Stimulated activated naive B cell treated with anti-CD40 and anti-IgM and Interleukin-4, amounts not matched to agents 10 μg/mL and 1 μg/mL and 100 μg/mL, for 72 hours (primary cell): Measurements from ENCODE around the gene C11orf21.
"Not testable (repeated sequence)": the region's sequence is repeated elsewhere in the genome, so short reads cannot be mapped to it uniquely, and the experiment has no call there.

Experiments
- ATAC-seq, 2 donors: fragments of 150-1000 bp; cut with Tn5 transposase; replicated peaks; 2 replicates each; pipeline ENCODE4 v1.10.0; 2021; ENCODE audit warnings: moderate library complexity in 1 of 2
- DNase-seq: peaks from one replicate; pipeline ENCODE4 v3.0.0; 2021
- H3K27ac Mint-ChIP-seq: one replicate; pipeline ENCODE4 v1.8.0; 2022; ENCODE audit warnings: mild to moderate bottlenecking, mixed read lengths
- H3K27me3 Mint-ChIP-seq, 2 donors: one replicate each; pipeline ENCODE4 v1.8.0; 2022; ENCODE audit warnings: mixed read lengths in 2 of 2
- H3K36me3 Mint-ChIP-seq, 2 donors: one replicate each; pipeline ENCODE4 v1.8.0; 2022; ENCODE audit warnings: mixed read lengths in 2 of 2, mild to moderate bottlenecking in 1 of 2
- H3K4me1 Mint-ChIP-seq, 2 donors: one replicate each; pipeline ENCODE4 v1.8.0; 2022; ENCODE audit warnings: mixed read lengths in 2 of 2, mild to moderate bottlenecking in 1 of 2
- H3K4me3 Mint-ChIP-seq, 2 donors: one replicate each; pipeline ENCODE4 v1.8.0; 2022; ENCODE audit warnings: mild to moderate bottlenecking in 2 of 2, mixed read lengths in 2 of 2, moderate library complexity in 1 of 2
- H3K9me3 Mint-ChIP-seq, 2 donors: one replicate each; pipeline ENCODE4 v1.8.0; 2022; ENCODE audit warnings: mixed read lengths in 2 of 2, mild to moderate bottlenecking in 1 of 2

C11orf21 gene

DNA sequence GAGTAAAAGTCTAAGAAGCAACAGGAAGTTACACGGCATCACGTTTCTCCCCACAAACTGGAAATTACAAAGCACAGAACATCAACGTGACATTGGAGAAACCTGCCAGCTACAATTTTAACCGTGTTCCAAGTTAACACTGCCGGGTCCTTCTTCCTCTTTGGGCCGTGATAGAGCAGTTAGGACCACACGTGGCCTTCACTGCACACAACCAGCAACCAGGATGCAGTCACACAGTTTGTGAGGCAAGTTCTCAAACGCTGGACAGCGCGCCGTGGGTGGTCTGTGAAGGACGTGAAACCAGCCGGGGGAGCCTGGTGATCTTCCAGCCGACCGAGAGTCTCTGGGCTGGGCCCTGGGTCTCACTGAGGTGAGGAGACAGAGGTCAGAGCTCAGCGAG is 14.6 kb downstream of the C11orf21 start:
- H3K36me3 Mint-ChIP-seq = no peaks in the 10 kb centered on the region
- ATAC-seq (no peak), DNase-seq (no peak)
- H3K27me3 Mint-ChIP-seq = peaks cover 40 to 42% of the 10 kb centered on the region in 2 donors
- H3K4me1 Mint-ChIP-seq = no peaks in the 10 kb centered on the region
- H3K27ac Mint-ChIP-seq = no peak overlapping the region
- H3K9me3 Mint-ChIP-seq = peaks cover 2 to 4% of the 10 kb centered on the region in 2 donors
- no peak overlapping the region for H3K4me3 Mint-ChIP-seq

DNA sequence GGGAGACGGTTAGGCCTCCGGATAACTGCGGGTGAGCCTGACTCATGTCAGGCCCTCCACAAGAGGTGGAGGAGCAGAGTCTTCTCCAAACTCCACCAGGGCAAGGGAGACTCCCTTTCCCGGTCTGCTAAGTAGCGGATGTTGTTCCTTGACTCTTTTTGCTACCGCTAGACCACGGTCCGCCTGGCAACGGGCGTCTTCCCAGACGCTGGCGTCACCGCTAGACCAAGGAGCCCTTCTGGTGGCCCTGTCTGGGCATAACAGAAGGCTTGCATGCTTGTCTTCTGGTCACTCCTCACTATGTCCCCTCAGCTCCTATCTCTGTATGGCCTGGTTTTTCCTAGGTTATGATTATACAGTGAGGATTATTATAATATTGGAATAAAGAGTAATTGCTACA is 15.4 kb downstream of the C11orf21 start:
- DNase-seq, ATAC-seq, H3K4me3 Mint-ChIP-seq, H3K9me3 Mint-ChIP-seq, H3K36me3 Mint-ChIP-seq, H3K4me1 Mint-ChIP-seq, H3K27ac Mint-ChIP-seq: not testable (repeated sequence)
- peaks cover 41 to 45% of the 10 kb centered on the region in 2 donors for H3K27me3 Mint-ChIP-seq

DNA sequence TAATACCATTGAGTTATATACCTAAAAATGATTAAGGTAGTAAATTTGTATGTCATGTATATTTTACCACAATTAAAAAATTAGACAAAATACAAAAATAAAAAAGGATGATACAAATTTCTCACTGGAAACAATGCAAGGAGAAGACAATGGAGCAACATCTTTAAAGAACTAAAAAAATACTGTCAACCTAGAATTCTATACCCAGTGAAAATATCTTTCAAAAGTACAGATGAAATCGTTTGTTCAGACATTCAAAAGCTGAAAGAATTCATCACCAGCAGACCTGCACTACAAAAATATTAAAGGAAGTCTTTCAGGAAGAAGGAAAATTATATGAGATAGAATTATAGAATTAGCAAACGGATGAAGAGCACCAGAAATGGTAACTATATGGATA is 21.5 kb downstream of the C11orf21 start:
- peaks cover 21 to 51% of the 10 kb centered on the region in 2 donors for H3K27me3 Mint-ChIP-seq
- H3K36me3 Mint-ChIP-seq = peaks cover 3 to 9% of the 10 kb centered on the region in 2 donors
- no peak for DNase-seq
- no peak for ATAC-seq
- H3K4me1 Mint-ChIP-seq = no peaks in the 10 kb centered on the region
- H3K4me3 Mint-ChIP-seq = no peak overlapping the region
- H3K27ac Mint-ChIP-seq = no peak overlapping the region
- H3K9me3 Mint-ChIP-seq = peaks cover 10 to 21% of the 10 kb centered on the region in 2 donors

DNA sequence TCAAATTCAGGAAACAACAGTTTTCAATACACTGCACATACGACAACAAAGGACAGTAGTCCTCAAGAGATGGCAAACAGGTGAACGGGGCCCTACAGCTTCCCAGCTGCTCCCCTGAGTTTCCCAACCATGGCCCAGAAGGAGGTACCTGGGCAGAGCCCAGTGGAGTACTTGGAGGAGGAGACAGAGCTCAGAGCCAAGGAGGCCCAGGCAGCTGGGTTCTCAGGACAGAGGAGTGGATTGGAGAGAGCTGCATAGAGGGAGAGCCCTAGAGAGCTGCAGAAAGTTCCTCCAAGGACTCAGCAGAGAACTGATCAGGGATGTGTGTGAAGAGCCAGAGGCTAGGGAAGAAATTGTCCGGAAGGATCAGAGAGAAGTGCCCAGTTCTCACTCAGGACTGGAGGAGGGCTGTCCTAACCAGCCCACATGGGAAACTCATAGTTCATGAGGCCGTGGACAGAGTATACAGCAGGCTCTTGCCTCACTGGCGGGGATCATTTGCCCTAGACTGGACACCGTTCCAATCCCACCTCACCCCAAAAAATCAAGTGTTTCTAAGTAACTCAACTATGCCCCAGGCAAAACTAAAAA is 23.7 kb downstream of the C11orf21 start:
- peaks cover 0 to under 1% of the 10 kb centered on the region in 2 donors for H3K4me1 Mint-ChIP-seq
- H3K27me3 Mint-ChIP-seq = peaks cover 32 to 59% of the 10 kb centered on the region in 2 donors
- H3K36me3 Mint-ChIP-seq = peaks cover 3 to 9% of the 10 kb centered on the region in 2 donors

DNA sequence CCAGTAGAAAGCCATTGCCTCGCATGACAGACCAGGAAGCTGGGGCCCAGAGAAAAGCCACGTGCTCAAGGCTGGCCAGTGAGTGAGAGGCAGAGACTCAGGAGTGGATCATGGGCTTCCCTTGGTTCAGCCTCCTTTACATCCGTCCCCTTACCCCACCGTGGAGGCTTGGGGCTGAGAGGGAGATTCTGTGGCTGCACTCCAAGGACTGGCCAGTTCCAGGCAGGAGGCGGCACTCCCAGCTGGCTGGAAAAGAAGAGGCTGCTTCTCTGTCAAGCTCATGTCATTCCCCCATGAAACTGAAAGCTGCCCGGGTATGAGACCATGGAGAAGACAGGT is 24.7 kb downstream of the C11orf21 start:
- H3K27me3 Mint-ChIP-seq = peaks cover 38 to 69% of the 10 kb centered on the region in 2 donors
- H3K4me3 Mint-ChIP-seq = no peak overlapping the region

More for the DNA sequence above, 23.7 kb downstream of the C11orf21 start:
- ATAC-seq (no peak), DNase-seq (no peak)
- H3K9me3 Mint-ChIP-seq = peaks cover 10 to 21% of the 10 kb centered on the region in 2 donors
- H3K27ac Mint-ChIP-seq = no peak overlapping the region
- no peak overlapping the region for H3K4me3 Mint-ChIP-seq

DNA sequence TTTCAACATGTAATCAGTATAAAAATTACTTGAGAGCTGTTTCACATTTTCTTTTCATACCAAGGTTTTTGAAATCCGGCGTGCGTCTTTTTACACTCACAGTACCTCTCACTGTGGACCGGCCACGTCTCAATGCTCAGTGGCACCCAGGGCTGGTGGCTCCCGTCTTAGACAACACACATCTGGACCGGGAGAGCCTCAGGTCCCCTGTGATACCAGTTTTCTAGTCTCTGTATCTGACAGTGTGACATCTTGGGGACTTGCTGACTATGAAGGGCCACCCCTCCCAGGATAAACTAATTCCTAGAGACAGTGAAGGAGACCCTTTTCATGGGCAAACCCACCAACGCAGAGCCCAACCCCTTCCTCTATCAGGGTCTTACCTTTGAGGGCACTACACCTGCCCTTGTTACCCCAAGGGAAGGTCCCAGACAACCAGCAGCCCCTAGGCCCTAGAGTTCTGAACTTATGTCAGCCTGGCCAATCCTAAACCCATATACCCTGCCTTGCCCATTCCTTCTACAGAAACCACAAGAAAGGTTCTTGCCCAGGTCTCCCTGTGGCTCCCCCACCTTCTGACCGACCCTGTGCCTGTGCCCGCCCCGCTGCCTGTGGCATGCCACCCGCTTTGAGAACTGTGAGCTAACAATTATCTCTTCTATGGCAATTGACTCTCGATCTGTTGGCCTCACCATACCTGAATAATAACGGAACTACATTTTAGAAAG is 25.3 kb downstream of the C11orf21 start:
- no peak overlapping the region for H3K27ac Mint-ChIP-seq
- peaks cover 3% of the 10 kb centered on the region in 2 donors for H3K4me1 Mint-ChIP-seq
- peaks cover 41 to 72% of the 10 kb centered on the region in 2 donors for H3K27me3 Mint-ChIP-seq
- H3K36me3 Mint-ChIP-seq = peaks cover 3 to 9% of the 10 kb centered on the region in 2 donors
- DNase-seq (no peak), ATAC-seq (no peak)
- H3K4me3 Mint-ChIP-seq = no peak overlapping the region
- peaks cover 8 to 16% of the 10 kb centered on the region in 2 donors for H3K9me3 Mint-ChIP-seq

More for the DNA sequence above, 24.7 kb downstream of the C11orf21 start:
- no peak overlapping the region for H3K27ac Mint-ChIP-seq
- DNase-seq (no peak), ATAC-seq (no peak)
- H3K36me3 Mint-ChIP-seq = peaks cover 3 to 9% of the 10 kb centered on the region in 2 donors
- H3K4me1 Mint-ChIP-seq = peaks cover 0 to 2% of the 10 kb centered on the region in 2 donors
- peaks cover 8 to 16% of the 10 kb centered on the region in 2 donors for H3K9me3 Mint-ChIP-seq

DNA sequence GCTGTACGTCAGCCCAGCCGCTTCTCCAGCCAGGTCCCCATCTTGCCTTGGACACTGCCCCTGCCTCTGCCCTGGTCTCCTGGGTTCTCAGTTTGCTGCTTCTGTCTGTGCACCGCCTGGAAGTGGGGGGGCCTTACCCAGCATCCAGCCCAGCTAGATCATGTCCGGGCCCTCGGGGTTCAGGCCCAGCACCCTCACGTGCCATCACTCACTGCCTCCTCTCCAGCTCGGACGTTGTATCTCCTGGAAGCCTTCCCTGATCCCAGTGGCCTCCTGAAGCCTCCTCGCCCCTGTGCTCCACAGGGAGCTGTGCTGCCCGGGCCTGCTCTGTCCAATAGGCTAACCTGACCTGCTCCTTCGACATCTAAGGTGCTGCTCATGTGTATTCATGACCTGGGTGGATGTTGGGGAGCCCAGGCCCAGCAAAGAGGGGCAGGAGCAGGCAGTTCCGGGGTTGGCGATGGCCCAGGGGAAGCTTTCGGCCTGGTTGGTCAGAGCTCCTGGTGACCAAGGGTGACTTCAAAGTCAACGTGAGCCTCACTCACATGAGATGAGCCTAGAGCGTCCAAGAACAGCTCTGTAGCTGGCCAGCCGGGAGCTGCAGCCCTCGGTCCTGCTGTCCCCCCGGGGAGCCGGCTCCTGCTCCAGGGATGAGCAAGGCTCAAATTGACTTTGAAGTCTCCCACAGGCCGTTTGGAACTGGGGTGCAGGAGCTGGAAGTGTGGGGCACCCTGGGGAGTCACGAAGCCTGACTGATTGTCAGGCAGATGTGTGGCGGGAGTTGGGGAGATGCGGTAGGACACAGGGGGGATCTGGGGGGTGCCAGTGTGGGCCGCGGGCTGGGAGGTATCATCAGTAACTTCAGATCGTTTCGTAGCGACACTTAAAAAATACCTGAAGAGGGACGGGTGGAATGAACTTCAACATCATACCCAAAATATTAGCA is 26.1 kb downstream of the C11orf21 start:
- Mint-ChIP-seq H3K4me1 (peaks cover 4 to 8% of the 10 kb centered on the region in 2 donors), H3K9me3 (peaks cover 8 to 13% of the 10 kb centered on the region in 2 donors), H3K36me3 (peaks cover 3 to 9% of the 10 kb centered on the region in 2 donors), H3K27me3 (peaks cover 44 to 76% of the 10 kb centered on the region in 2 donors), H3K27ac (no peak overlapping the region), H3K4me3 (no peak overlapping the region)
- DNase-seq (no peak), ATAC-seq (no peak)

DNA sequence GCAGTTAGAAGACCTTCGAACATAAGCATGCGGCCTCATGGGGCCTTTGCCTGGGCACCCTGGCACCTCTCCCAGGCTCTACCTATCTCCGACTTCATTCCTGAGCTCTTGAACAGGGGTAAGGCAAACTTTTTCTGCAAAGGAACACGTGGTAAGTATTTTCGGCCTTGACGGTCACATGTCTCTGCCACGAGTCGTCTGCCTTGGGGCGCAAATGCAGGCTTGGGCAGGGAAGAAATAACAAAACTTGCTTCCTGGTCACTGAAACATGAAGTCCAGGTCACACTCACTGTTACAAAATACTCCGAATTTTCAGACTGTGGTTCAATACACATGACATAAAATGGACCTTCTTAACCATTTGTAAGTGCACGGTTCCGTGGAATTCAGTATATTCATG is 27.9 kb downstream of the C11orf21 start:
- peaks cover 6 to 17% of the 10 kb centered on the region in 2 donors for H3K4me1 Mint-ChIP-seq
- peaks cover 42 to 76% of the 10 kb centered on the region in 2 donors for H3K27me3 Mint-ChIP-seq
- H3K27ac Mint-ChIP-seq = no peak overlapping the region
- peaks cover 0 to under 1% of the 10 kb centered on the region in 2 donors for H3K36me3 Mint-ChIP-seq
- ATAC-seq (no peak), DNase-seq (no peak)
- no peak overlapping the region for H3K4me3 Mint-ChIP-seq
- H3K9me3 Mint-ChIP-seq = peaks cover 0 to 3% of the 10 kb centered on the region in 2 donors

DNA sequence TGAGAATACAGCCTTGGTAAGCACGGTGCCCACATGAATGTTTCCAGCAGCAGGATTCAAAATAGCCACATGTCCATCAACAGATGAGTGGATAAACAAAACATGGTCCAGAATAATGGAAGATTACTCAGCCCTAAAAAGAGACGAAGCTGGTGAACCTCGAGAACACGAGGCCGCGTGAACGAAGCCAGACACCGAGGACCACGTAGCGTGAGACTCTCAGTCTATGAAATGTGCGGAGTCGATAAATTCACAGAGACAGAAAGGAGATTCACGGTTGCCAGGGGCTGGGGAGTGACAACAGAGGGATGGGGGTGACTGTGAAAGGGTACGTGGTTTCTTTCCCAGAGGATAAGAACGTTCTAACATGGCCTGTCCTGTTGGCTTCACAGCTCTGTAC is 28.4 kb downstream of the C11orf21 start:
- no peak for ATAC-seq
- Mint-ChIP-seq H3K4me1 (peaks cover 6 to 17% of the 10 kb centered on the region in 2 donors), H3K27me3 (peaks cover 42 to 75% of the 10 kb centered on the region in 2 donors), H3K4me3 (no peak overlapping the region), H3K27ac (no peak overlapping the region), H3K9me3 (peaks cover 0 to 3% of the 10 kb centered on the region in 2 donors), H3K36me3 (no peaks in the 10 kb centered on the region)
- no peak for DNase-seq

DNA sequence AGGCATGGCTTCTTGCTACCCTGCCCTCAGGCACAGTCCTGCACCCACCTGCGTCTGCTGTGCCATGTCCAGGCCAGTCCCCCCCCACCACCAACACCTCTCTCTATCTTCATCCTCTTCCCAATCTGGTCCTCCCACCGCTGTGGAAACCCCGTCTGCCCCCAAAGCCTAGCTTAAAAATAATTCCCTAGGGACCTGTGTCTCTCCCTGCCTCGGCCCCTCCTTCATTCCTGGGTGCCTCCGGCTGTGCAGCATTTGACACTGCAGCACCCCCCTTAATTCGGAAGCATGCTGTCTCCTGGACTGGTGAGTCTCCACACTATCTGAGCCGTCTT is 28.8 kb downstream of the C11orf21 start:
- H3K4me3 Mint-ChIP-seq = peak overlapping the region in 1 of 2 donors; percentile 17
- peaks cover 0 to 1% of the 10 kb centered on the region in 2 donors for H3K9me3 Mint-ChIP-seq
- H3K27ac Mint-ChIP-seq = no peak overlapping the region
- peaks cover 9 to 19% of the 10 kb centered on the region in 2 donors for H3K4me1 Mint-ChIP-seq
- ATAC-seq (no peak), DNase-seq (no peak)
- no peaks in the 10 kb centered on the region for H3K36me3 Mint-ChIP-seq
- H3K27me3 Mint-ChIP-seq = peaks cover 38 to 71% of the 10 kb centered on the region in 2 donors

DNA sequence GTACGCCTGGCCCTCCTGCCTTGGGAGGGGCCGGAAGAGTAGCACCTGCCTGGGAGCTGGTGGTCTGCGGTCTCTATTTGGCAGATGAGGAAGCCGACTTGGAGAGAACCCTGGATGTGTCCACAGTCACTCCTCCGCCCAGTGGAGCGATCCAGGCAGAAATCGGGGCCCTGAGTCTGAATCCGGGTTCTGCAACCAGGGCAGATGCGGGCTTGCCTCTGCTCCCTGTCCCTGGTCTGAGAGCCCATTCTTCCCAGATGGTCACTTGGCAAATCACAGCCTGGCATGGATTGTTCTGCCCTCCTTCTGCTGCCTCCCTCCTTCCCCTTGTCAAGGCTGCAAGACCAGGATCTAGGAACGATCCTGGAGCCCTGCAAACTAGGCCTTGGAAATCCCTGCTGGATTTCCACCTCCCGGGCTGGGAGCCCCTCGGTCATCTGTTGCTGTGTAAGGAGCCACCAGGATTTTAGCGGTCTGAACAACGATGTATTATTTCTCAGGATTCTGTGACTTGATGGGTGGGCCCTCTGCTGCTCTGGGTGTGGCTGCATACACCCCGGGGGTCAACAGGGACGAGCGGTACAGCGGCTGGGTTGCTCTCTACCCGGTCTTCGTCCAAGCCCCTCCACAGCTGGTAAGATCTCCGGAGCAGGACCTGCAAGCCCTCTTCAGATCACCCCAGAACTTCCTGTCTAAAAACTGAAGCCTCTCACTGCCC is 29.3 kb downstream of the C11orf21 start:
- Mint-ChIP-seq H3K4me3 (no peak overlapping the region), H3K9me3 (no peaks in the 10 kb centered on the region), H3K27ac (no peak overlapping the region)

DNA sequence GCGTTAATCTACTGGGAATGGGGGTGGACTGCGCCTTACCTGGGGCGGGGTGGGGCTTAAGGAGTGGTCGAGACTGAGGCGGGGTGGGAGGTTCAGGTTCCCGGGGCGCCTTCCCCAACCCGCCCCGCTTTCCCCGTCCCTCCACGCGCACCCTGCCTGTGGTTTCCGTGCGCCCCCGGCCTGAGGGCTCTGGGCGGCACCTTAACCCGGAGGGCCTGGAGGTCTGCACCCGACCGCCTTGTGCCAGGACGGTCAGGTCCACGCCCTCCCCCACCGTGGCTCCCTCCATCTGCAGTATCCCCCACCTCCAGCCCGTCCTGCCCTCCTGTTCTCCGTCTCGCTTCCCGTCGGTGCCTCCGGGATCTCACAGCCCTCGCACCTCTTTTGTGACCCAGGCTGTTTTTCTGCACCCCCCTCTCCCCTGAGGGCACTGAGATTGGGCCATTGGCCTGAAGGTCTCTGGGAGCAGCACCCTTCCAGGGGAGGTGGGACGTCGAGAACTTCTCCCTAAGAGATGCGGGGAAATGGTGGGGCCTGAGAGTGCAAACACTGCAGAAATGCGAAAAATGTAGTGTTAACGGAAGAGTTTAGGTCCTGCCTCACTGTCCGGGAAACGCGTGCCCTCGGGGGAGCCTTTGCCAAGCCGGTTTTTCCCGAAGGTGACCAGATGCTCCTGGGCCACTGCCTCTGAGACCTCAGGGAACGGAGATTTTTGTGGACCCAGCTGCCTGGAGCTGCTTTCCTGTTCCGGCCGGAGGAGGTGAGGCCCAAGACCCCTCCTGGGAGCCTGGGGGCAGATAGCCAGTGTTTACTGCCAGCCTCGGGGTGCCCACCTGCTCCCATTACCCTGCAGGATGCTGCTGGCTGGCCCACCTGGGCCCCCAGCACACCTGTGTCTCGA is 30.1 kb downstream of the C11orf21 start:
- DNase-seq (no peak), ATAC-seq (no peak)
- Mint-ChIP-seq H3K4me3 (peak overlapping the region; percentile 53 to 66), H3K36me3 (no peaks in the 10 kb centered on the region), H3K9me3 (no peaks in the 10 kb centered on the region), H3K27me3 (peaks cover 34 to 58% of the 10 kb centered on the region in 2 donors), H3K27ac (no peak overlapping the region), H3K4me1 (peaks cover 12 to 31% of the 10 kb centered on the region in 2 donors)

More for the DNA sequence above, 29.3 kb downstream of the C11orf21 start:
- no peak for ATAC-seq
- no peak for DNase-seq
- no peaks in the 10 kb centered on the region for H3K36me3 Mint-ChIP-seq
- H3K4me1 Mint-ChIP-seq = peaks cover 9 to 24% of the 10 kb centered on the region in 2 donors
- peaks cover 34 to 66% of the 10 kb centered on the region in 2 donors for H3K27me3 Mint-ChIP-seq

DNA sequence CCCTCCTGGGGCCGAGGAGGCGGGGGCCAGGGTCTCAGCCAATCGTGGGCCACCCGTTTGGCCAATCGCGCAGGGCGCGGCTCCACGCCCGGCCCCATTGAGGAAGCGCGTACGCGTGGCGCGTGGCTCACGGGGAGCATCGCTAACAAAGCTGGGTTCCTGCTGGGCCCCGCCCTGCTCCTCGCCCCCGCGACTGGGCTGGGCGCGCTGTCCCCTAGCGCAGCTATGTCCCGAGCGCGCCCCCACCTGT is 30.7 kb downstream of the C11orf21 start:
- peaks cover 17 to 37% of the 10 kb centered on the region in 2 donors for H3K4me1 Mint-ChIP-seq
- no peak overlapping the region for H3K4me3 Mint-ChIP-seq
- peaks cover 34 to 52% of the 10 kb centered on the region in 2 donors for H3K27me3 Mint-ChIP-seq

More for the DNA sequence above, 30.7 kb downstream of the C11orf21 start:
- ATAC-seq (peak in 1 of 2 donors; percentile 14), DNase-seq (no peak)
- Mint-ChIP-seq H3K36me3 (no peaks in the 10 kb centered on the region), H3K27ac (no peak overlapping the region), H3K9me3 (no peaks in the 10 kb centered on the region)
